Transverse colon (tissue), 4 donors: ENCODE measurements around the gene F2RL3. TPM values are rescaled to one million over a fixed set of nuclear protein-coding genes. Genes with fewer than 3 reads are reported as not detected.
"Not testable (repeated sequence)": the region's sequence is repeated elsewhere in the genome, so short reads cannot be mapped to it uniquely, and the experiment has no call there.

Experiments
- DNase-seq: peaks from one replicate; pipeline ENCODE4 v3.0.0-alpha.2; 2019
- H3K27ac ChIP-seq, 4 donors: fragments of 200-600 bp; sonication (generic); 2 replicates each; pipeline ENCODE4 v1.5.1; 2016 to 2018; ENCODE audit warnings: inconsistent platforms in 4 of 4
- H3K27me3 ChIP-seq: fragments of 200-600 bp; sonication (generic); 2 replicates; pipeline ENCODE4 v1.5.1; 2017; ENCODE audit warnings: inconsistent platforms
- H3K36me3 ChIP-seq, 4 donors: fragments of 200-600 bp; sonication (generic); 2 replicates each; pipeline ENCODE4 v1.5.1; 2017 to 2019; ENCODE audit warnings: inconsistent platforms in 4 of 4
- H3K4me1 ChIP-seq, 4 donors: fragments of 200-600 bp; sonication (generic); 2 replicates each; pipeline ENCODE4 v1.5.1; 2017 to 2020; ENCODE audit warnings: inconsistent platforms in 4 of 4
- H3K4me3 ChIP-seq, 4 donors: fragments of 200-600 bp; sonication (generic); 1 replicate in 1 of 4; 2 replicates in 3 of 4; pipeline versions ENCODE4 v1.5.1 to v1.6.1; 2017 to 2019; ENCODE audit warnings: inconsistent platforms in 4 of 4
- H3K9me3 ChIP-seq, 2 donors: fragments of 200-600 bp; sonication (generic); 2 replicates each; pipeline ENCODE4 v1.5.1; 2017 to 2019; ENCODE audit warnings: inconsistent platforms in 2 of 2
- CTCF ChIP-seq, 5 experiments: fragments of 200-600 bp in 3 of 5; fragments of 450-650 bp in 2 of 5; sonication (generic) in 3 of 5; IDR thresholded peaks; 1 replicate in 2 of 5; 2 replicates in 3 of 5; pipeline ENCODE4 v1.5.1; 2016 to 2017; ENCODE audit warnings: antibody characterized with exemption in 5 of 5, inconsistent platforms in 3 of 5, mild to moderate bottlenecking in 2 of 5, moderate library complexity in 1 of 5
- EP300 ChIP-seq: sonication (generic); formaldehyde crosslinking; IDR thresholded peaks from one replicate; pipeline ENCODE4 v1.6.1; 2017; ENCODE audit warnings: antibody characterized with exemption, low read depth
- POLR2A ChIP-seq: fragments of 450-650 bp; IDR thresholded peaks from one replicate; pipeline ENCODE4 v1.6.1; 2016; ENCODE audit warnings: antibody characterized with exemption, mild to moderate bottlenecking, moderate library complexity
- POLR2AphosphoS5 ChIP-seq, 3 donors: sonication (generic); formaldehyde crosslinking; IDR thresholded peaks; one replicate each; pipeline ENCODE4 v1.6.1; 2016; ENCODE audit warnings: antibody characterized with exemption in 3 of 3
- WGBS, 2 donors: methylation state at CpG; one replicate each; pipeline ENCODE4 v1.1.5; 2018; ENCODE audit warnings: low coverage in 1 of 2; 5-methylcytosine and 5-hydroxymethylcytosine counted together
- in situ Hi-C, 4 donors: fragments of 200-750 bp; cut with MboI; loops; one replicate each; pipeline versions ENCODE4 v1.15.0 to v1.15.1; 2017; ENCODE audit warnings: low sequenced_read_pairs in 3 of 4, low pct_ligation_motif_present in 1 of 4, low pct_unique_long_range_greater_than_20kb in 1 of 4
- intact Hi-C: fragments of 100-400 bp; cut with DNase I; formaldehyde crosslinking; loops from one replicate; pipeline ENCODE4 v1.15.1; 2023; ENCODE audit warnings: low total_unique reads
- total RNA-seq, 4 donors: library from RNA; depleted of rRNA; stranded (reverse); fragments of >200 nt; gene quantifications; one replicate each; pipeline ENCODE4 v1.1.0, GENCODE V29; 2016

Gene F2RL3
- total RNA-seq, 4 donors from 2014 or later = 2.2 to 22.7 (median 9.1) TPM

GRCh38 chr19:16930753-16931152 lies 42.0 kb downstream of the F2RL3 start:
- 73% methylated on average over 5 of the region's 5 CpGs; no CpG with 5 or more reads in 1 of the 2 donors for WGBS, 2 donors
- TF ChIP-seq POLR2AphosphoS5 (IDR thresholded peaks at IDR 0.05) (no peak), CTCF (IDR thresholded peaks at IDR 0.05) (no peak), POLR2A (no peak), EP300 (no peak)
- Histone ChIP-seq H3K27ac (no peak overlapping the region), H3K27me3 (no peaks in the 10 kb centered on the region), H3K36me3 (no peaks in the 10 kb centered on the region), H3K4me3 (no peak overlapping the region), H3K4me1 (no peaks in the 10 kb centered on the region), H3K9me3 (peaks cover 0 to 11% of the 10 kb centered on the region in 2 donors)
- DNase-seq = no peak
- intact Hi-C loops = no loop called here
- in situ Hi-C loops = no loop called here

GRCh38 chr19:16931306-16931705 lies 42.5 kb downstream of the F2RL3 start:
- intact Hi-C loops (no loop called here), in situ Hi-C loops (no loop called here)
- Histone ChIP-seq H3K4me1 (no peaks in the 10 kb centered on the region), H3K4me3 (no peak overlapping the region), H3K27ac (no peak overlapping the region), H3K9me3 (peaks cover 0 to 11% of the 10 kb centered on the region in 2 donors), H3K36me3 (no peaks in the 10 kb centered on the region), H3K27me3 (no peaks in the 10 kb centered on the region)
- 95% methylated on average over 4 of the region's 4 CpGs; no CpG with 5 or more reads in 1 of the 2 donors for WGBS, 2 donors
- DNase-seq = no peak
- TF ChIP-seq EP300 (no peak), CTCF (IDR thresholded peaks at IDR 0.05) (no peak), POLR2A (no peak), POLR2AphosphoS5 (IDR thresholded peaks at IDR 0.05) (no peak)

GRCh38 chr19:16934489-16934888 lies 45.7 kb downstream of the F2RL3 start:
- Histone ChIP-seq H3K4me3 (no peak overlapping the region), H3K27me3 (no peaks in the 10 kb centered on the region), H3K27ac (no peak overlapping the region), H3K4me1 (no peaks in the 10 kb centered on the region), H3K9me3 (peaks cover 0 to 11% of the 10 kb centered on the region in 2 donors), H3K36me3 (no peaks in the 10 kb centered on the region)
- in situ Hi-C loops (no loop called here), intact Hi-C loops (no loop called here)
- WGBS, 2 donors = 75 to 84% methylated on average over 1 of the region's 1 CpG
- DNase-seq = no peak
- TF ChIP-seq EP300 = no peak
- no peak for TF ChIP-seq POLR2A
- no peak for TF ChIP-seq CTCF (IDR thresholded peaks at IDR 0.05)
- no peak for TF ChIP-seq POLR2AphosphoS5 (IDR thresholded peaks at IDR 0.05)

- Histone ChIP-seq H3K9me3 (peaks cover 0 to 11% of the 10 kb centered on the region in 2 donors), H3K4me3 (no peak overlapping the region), H3K36me3 (no peaks in the 10 kb centered on the region), H3K4me1 (no peaks in the 10 kb centered on the region), H3K27me3 (no peaks in the 10 kb centered on the region), H3K27ac (no peak overlapping the region)
- no peak for DNase-seq
- intact Hi-C loops (no loop called here), in situ Hi-C loops (no loop called here)
- WGBS, 2 donors = 69 to 79% methylated on average over 2 of the region's 2 CpGs
- TF ChIP-seq POLR2A = no peak
- no peak for TF ChIP-seq CTCF (IDR thresholded peaks at IDR 0.05)
- TF ChIP-seq POLR2AphosphoS5 (IDR thresholded peaks at IDR 0.05) = no peak
- no peak for TF ChIP-seq EP300
Measured at GRCh38 chr19:16936901-16937300, 48.1 kb downstream of the F2RL3 start.

- H3K36me3 ChIP-seq, H3K27ac ChIP-seq, H3K27me3 ChIP-seq, H3K4me1 ChIP-seq, intact Hi-C loops, DNase-seq, H3K4me3 ChIP-seq, in situ Hi-C loops: not testable (repeated sequence)
- H3K9me3 ChIP-seq = peaks cover 0 to 11% of the 10 kb centered on the region in 2 donors
- 41 to 81% methylated on average over 6 to 12 of the region's 12 CpGs for WGBS, 2 donors
Measured at GRCh38 chr19:16937796-16938195, 49.0 kb downstream of the F2RL3 start.
